DOHH2 (cell line): ENCODE measurements around the gene SDHA.
"Not testable (repeated sequence)": the region's sequence is repeated elsewhere in the genome, so short reads cannot be mapped to it uniquely, and the experiment has no call there.

Experiments used
- CTCF ChIP-seq: fragments of 200-600 bp; sonication (generic); IDR thresholded peaks from one replicate; pipeline ENCODE4 v1.5.1; 2014; ENCODE audit warnings: antibody characterized with exemption, mild to moderate bottlenecking, low read depth, low read length; ENCODE audit not compliant: poor library complexity, severe bottlenecking
- EZH2phosphoT487 ChIP-seq: fragments of 200-600 bp; sonication (generic); IDR thresholded peaks from 2 replicates; pipeline ENCODE4 v1.6.1; 2017; ENCODE audit warnings: borderline replicate concordance, mild to moderate bottlenecking, antibody characterized with exemption, low read length, moderate library complexity, mixed read lengths

- TF ChIP-seq CTCF, EZH2phosphoT487: not testable (repeated sequence)
These were observed 25.7 kb downstream of the SDHA start for GRCh38 chr5:243683-244367.
